Caki2 (cell line): Measurements from ENCODE around the gene CRTAP. TPM values are rescaled to one million over a fixed set of nuclear protein-coding genes. Genes with fewer than 3 reads are reported as not detected.
"Not testable (repeated sequence)": the region's sequence is repeated elsewhere in the genome, so short reads cannot be mapped to it uniquely, and the experiment has no call there.

Source experiments
- DNase-seq: peaks from one replicate; pipeline ENCODE4 v3.0.0-alpha.2; 2015; ENCODE audit warnings: low read depth
- in situ Hi-C: cut with HindIII; loops from 2 replicates; pipeline ENCODE4 v1.10.0; 2016; ENCODE audit warnings: low sequenced_read_pairs, low pct_unique_long_range_greater_than_20kb, mixed read lengths
- total RNA-seq: library from RNA; depleted of rRNA; stranded (reverse); fragments of >200 nt; shearing (Covaris generic); gene quantifications from 2 replicates; pipeline ENCODE4 v1.2.3, GENCODE V29; 2014; ENCODE audit warnings: low replicate concordance

CRTAP gene
- total RNA-seq, 1 experiment from 2014 or later: 275 TPM

- in situ Hi-C loops: no loop called here
- peak; percentile 35 for DNase-seq
These were observed 17.7 kb downstream of the CRTAP start for GRCh38 chr3:33131331-33132018.

- no peak for DNase-seq
- in situ Hi-C loops: no loop called here
These were observed 18.2 kb downstream of the CRTAP start for GRCh38 chr3:33132019-33132360.

- no peak for DNase-seq
- in situ Hi-C loops: no loop called here
These were observed 20.3 kb downstream of the CRTAP start for GRCh38 chr3:33134026-33134625.

- in situ Hi-C loops: no loop called here
- DNase-seq: no peak
These were observed 23.9 kb downstream of the CRTAP start for GRCh38 chr3:33137691-33138090.

GRCh38 chr3:33139006-33139623 lies 25.3 kb downstream of the CRTAP start:
- DNase-seq, in situ Hi-C loops: not testable (repeated sequence)

GRCh38 chr3:33139996-33140395 lies 26.2 kb downstream of the CRTAP start:
- no peak for DNase-seq
- in situ Hi-C loops: no loop called here

- no peak for DNase-seq
- in situ Hi-C loops: no loop called here
These were observed 27.2 kb downstream of the CRTAP start for GRCh38 chr3:33141006-33141405.

GRCh38 chr3:33144433-33144832 lies 30.6 kb downstream of the CRTAP start:
- in situ Hi-C loops: no loop called here

GRCh38 chr3:33145221-33145900 lies 31.5 kb downstream of the CRTAP start:
- in situ Hi-C loops: no loop called here

More at GRCh38 chr3:33144433-33144832, 30.6 kb downstream of the CRTAP start:
- DNase-seq: no peak

GRCh38 chr3:33145901-33146580 lies 32.2 kb downstream of the CRTAP start:
- no peak for DNase-seq
- in situ Hi-C loops: no loop called here

More at GRCh38 chr3:33145221-33145900, 31.5 kb downstream of the CRTAP start:
- no peak for DNase-seq

GRCh38 chr3:33146791-33147445 lies 33.1 kb downstream of the CRTAP start:
- in situ Hi-C loops: no loop called here
- no peak for DNase-seq

- DNase-seq: no peak
- in situ Hi-C loops: no loop called here
These were observed 35.5 kb downstream of the CRTAP start for GRCh38 chr3:33149342-33149741.

- in situ Hi-C loops: no loop called here
- no peak for DNase-seq
These were observed 38.8 kb downstream of the CRTAP start for GRCh38 chr3:33152363-33153360.

- DNase-seq: no peak
- in situ Hi-C loops: no loop called here
These were observed 40.0 kb downstream of the CRTAP start for GRCh38 chr3:33153782-33154181.

- DNase-seq: no peak
- in situ Hi-C loops: no loop called here
These were observed 41.5 kb downstream of the CRTAP start for GRCh38 chr3:33155301-33155700.

- no peak for DNase-seq
- in situ Hi-C loops: no loop called here
These were observed 45.4 kb downstream of the CRTAP start for GRCh38 chr3:33159234-33159633.

- in situ Hi-C loops: no loop called here
- DNase-seq: no peak
These were observed 46.2 kb downstream of the CRTAP start for GRCh38 chr3:33159981-33160380.
